CD4-positive, alpha-beta T cell treated with Interleukin-2 at 100 ng/mL for 4 hours (primary cell): ENCODE data around the gene APP.

ENCODE experiments used
- DNase-seq: peaks from one replicate; pipeline ENCODE4 v3.0.0-alpha.2; 2020; ENCODE audit warnings: low spot score

The APP gene

GRCh38 chr21:26127073-26127814 is 43.3 kb downstream of the APP start:
- no peak for DNase-seq

DNA sequence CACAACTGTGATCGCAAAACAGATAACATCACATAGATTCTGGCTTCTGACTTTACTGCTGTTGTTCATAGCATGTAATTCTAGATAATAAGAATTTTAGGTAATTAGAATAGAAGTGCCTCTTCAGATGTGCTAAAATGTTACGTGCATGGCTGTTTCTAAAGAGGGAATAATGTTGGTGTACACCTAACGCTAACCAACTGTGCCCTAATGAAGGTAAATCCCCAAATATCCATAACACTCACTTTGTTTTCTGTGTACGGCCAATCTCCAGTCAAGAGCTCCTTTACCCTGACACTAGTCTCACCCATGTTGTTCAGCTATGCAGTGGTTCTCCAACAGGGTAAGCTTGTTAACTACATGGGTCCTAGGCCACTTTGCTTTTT is 44.4 kb downstream of the APP start:
- DNase-seq: no peak

- no peak for DNase-seq
Measured at GRCh38 chr21:26125433-26126167, 45.0 kb downstream of the APP start.

DNA sequence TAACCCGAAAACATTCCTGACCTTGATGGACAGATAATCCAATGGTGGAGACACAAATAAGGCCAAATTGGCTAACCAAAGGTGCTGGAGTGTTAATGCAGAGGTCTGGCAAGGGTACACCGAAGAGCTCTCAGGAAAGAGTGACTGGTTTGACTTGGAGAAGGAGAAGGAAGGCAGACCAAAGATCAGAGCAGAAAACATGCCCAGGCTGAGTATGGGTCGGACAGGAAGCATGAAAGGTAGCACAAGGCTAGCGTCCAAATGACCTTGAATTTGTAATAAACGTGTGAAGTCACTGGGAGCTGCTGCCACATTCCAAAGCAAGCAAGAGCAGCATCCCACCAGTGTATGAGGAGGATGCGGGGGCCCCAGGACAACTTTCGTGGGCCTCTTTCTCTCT is 45.7 kb downstream of the APP start:
- DNase-seq: no peak

- no peak for DNase-seq
Measured at GRCh38 chr21:26124421-26124833, 46.1 kb downstream of the APP start.

DNA sequence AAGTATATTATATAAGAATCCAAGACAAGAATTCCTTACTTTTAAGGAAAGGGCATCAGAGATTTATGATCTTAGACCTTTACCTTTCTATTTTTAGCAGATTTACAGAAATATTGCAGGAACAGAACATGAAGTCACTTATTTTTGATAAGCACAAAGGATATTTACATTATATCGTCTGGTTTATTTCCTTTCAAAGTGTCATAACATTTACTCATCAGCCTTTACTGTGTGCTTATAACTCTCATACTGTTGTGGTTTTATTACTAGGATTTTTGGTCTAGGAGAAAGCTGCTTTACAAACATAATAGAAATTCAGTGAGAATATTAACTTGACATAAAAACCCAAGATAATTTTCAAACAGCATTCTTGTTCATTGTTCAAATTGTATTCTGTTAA is 47.6 kb downstream of the APP start:
- no peak for DNase-seq

GRCh38 chr21:26120828-26121227 is 49.7 kb downstream of the APP start:
- no peak for DNase-seq

DNA sequence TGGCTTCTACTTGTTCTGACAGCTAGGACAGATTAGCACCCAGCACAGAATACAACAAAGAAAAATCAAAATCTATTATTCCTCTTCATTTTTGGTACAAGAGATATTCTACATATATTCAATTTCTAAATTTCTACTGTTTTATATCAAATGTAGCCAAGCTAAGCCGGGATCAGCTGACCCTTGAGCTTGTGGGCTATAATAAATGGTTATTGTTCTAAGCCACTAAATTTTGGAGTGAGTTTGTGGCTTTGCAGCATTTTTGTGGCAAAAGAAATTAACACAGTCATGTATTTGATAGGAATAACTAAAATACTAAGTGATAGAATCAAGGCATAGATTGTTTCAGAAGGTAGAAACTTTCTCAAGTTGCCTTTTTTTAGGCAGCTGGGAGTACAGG is 50.7 kb downstream of the APP start:
- DNase-seq: no peak

DNA sequence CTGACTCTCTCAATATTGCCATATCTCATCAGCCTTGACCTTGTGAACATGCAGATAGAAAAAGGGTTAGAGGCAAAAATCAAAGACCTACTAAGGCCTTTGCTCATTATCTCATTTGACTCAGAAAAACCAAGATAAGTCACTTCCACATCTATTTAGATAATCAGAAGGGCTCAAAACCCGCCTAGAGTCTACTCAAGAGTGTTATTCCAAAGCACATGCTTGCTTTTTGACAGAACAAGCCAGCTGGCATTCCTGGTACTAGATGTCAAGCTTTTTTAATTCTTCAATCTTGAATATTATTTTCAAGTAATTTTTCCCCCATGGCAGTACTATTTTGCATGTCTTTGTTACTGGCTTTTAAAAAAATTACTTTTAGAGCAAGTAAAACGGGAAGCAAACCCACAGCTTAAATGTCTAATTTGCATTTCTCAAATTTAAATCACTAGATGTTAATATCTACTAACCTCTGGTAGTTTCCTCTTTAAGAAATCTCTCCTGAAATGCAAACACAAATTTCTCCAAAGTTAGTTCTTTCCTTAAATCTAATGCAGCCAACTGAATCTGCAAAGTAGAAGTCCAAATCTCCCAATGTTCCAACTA is 51.5 kb downstream of the APP start:
- no peak for DNase-seq

DNA sequence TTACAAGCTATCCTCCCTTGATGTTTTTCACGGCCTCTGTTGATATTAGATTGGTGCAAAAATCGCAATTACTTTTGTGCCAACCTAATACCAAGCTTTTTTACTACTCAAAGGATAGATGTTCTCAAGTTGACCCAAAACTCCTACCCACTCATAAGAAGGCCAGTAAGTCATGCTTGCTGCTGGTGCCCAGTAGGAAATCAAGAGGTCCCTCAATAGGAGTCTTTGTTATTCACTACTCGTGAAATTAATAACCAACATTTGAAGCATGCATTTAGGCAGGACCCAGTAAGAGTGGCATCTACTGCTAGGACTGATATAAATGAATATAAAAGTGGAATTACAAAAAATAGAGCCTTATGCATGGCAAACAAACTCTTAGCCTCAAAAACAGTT is 52.6 kb downstream of the APP start:
- DNase-seq: no peak

- DNase-seq: no peak
Measured at GRCh38 chr21:26117324-26117971, 53.1 kb downstream of the APP start.

DNA sequence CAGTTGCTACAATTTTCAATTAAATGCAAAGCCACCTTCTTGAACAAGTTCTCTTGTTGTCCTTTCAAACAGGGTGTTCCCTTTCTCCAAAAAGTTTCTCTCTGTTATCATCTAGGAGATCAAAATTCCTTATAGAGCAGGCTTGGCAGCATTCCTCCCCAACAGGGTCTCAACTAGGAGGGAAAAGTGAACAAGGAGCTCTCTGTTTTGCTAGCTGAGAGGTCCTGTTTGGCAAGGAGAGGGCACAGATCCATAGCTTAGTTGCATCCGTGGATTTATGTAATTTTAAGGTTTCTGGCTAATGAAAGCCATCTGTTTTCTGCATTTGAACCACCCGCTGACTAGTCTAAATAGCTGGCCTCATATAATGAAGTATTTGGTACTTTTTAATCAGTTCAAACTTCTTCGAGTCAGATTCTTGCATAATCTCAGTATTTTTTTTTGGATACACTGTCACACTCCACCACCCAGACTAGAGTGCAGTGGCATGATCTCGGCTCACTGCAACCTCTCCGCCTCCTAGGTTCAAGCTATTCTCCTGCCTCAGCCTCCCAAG is 54.0 kb downstream of the APP start:
- DNase-seq: no peak

DNA sequence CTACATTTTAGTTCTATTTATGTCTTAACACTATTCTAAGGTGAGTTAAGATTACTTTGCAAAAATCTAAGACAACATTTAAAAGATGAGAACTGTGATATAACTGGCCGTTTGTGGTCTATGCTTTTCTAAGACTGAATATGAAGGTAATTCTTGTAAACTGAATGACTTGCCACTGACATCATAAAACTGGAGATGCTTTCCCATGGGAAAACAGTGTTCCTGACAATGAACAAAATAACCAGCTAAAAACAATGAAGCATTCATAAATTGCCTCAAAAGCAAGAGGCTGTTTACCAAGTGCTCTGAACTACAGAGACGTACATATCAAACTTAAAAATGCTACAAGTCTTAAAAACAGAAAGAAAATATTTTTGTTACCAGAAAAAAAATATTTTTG is 54.7 kb downstream of the APP start:
- DNase-seq: no peak

GRCh38 chr21:26115305-26115704 is 55.3 kb downstream of the APP start:
- DNase-seq: no peak

- DNase-seq: no peak
Measured at GRCh38 chr21:26112975-26113374, 57.6 kb downstream of the APP start.

- DNase-seq: no peak
Measured at GRCh38 chr21:26112127-26112742, 58.3 kb downstream of the APP start.

GRCh38 chr21:26110715-26111114 is 59.9 kb downstream of the APP start:
- DNase-seq: no peak

GRCh38 chr21:26107429-26107828 is 63.1 kb downstream of the APP start:
- no peak for DNase-seq

DNA sequence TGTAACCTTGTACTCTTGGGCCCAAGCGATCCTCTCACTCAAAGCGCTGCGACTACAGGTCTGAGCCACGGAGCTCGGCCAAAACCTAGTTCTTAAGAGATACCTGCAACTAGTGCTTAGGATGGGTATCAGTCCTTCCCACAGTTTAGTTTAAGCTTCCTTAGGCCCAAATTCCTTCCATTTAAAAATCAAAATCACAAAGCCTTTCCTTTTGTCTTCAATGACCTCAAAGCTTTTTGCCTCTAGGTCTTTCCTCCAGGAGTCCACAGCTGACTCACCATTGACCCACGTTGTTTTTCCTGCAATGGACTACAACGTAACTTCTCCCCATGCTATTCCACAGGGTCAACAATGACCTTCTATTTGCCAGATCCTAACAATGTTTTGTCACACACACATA is 64.0 kb downstream of the APP start:
- DNase-seq: no peak

DNA sequence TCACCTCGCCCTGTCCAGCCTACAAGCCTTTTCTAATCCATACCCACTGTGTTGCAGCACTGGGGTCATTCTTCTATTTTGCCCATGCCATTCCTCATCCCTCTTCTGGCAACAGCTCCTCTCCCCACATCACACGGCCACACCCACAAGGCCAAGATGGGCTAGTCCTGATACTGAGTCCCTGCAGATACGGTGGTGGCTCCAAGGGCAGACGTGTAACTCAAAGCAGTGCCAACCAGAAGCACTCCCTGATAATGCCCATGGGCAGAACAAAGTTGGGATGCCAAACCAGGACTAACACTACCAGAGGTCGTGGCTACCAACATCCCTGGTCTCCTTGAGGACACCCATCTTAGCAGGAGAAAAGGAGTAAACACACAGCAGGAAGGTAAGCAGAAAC is 64.8 kb downstream of the APP start:
- no peak for DNase-seq

DNA sequence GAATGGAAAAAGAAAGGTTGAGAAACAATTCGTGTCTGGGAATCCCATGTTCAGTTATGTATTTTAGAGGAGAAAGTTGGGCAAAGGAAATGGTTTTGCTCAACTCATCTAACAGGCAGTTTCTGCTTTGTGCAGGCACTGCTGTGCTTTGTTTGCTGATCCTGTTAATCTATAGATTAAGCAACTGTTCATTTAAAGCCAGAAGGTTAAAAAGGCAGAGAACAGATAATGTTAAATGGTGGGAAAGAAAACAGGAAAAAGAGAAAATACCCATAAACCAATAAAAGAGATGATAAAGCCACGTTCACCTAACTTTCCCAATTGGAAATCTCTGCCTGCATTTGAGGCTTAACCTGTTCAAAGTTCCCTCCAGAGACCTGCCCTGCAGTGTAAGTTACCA is 70.0 kb downstream of the APP start:
- no peak for DNase-seq

- DNase-seq: no peak
Measured at GRCh38 chr21:26099610-26100219, 70.9 kb downstream of the APP start.
